ENCODE data around the gene RAB24. TPM values are rescaled to one million over a fixed set of nuclear protein-coding genes. Genes with fewer than 3 reads are reported as not detected.

RAB24 gene
- total RNA-seq, 1 donor from 2014 or later, result 22.2 TPM

DNA sequence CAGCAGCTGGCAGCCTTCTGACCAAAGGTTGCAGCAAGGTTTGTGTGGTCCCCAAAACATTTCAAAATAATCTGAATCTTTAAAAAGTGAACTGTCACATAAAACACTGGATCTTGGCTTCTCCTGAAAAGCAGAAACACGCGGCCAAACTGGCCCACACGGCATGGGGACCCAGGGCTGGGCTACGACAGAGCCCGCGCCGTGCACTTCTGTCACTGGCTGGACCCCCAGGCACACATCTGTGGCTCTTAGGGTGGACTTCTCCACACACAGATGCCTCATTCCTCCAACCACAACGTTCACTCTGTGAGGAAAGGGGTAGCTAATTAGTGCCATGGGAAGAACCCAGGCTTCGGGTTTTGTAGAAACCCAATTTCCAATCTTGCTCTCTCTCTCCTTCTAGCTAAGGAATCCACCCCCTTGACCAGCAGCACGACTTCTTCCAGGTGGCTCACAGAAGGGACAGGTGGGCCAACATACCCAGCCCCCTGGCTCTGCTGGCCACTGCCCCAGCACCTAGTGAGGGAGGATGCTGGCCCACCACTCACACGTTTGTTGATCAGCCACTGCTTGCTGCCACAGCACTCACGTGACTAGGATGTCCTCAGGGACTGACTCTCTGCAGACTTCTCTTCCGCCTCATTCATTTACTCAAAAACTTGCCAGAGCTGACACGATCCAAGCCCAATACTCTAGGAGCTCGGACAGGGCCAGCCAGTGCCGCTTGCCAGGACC lies 30.1 kb upstream of the RAB24 start:
- no peak for DNase-seq (ENCODE audit: low read depth, low spot score)

DNA sequence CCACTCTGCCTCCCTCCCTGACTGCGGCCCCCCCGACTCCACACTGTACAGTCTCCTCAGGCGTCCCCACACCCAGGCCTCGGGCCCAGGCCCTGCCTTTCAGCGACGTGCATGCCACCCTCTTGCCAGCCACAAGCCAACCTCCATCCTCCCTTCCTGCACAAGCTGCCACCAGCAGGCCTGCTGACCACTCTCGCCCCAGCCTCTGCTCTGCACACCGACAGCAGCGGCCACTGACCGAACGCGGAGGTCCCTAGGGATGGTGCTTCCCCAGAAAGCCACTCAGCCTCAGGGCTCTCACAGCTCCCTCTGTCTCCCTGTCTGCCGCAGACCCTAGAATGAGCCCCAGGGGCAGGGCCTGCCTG lies 29.4 kb upstream of the RAB24 start:
- DNase-seq (ENCODE audit: low read depth, low spot score), result no peak

DNA sequence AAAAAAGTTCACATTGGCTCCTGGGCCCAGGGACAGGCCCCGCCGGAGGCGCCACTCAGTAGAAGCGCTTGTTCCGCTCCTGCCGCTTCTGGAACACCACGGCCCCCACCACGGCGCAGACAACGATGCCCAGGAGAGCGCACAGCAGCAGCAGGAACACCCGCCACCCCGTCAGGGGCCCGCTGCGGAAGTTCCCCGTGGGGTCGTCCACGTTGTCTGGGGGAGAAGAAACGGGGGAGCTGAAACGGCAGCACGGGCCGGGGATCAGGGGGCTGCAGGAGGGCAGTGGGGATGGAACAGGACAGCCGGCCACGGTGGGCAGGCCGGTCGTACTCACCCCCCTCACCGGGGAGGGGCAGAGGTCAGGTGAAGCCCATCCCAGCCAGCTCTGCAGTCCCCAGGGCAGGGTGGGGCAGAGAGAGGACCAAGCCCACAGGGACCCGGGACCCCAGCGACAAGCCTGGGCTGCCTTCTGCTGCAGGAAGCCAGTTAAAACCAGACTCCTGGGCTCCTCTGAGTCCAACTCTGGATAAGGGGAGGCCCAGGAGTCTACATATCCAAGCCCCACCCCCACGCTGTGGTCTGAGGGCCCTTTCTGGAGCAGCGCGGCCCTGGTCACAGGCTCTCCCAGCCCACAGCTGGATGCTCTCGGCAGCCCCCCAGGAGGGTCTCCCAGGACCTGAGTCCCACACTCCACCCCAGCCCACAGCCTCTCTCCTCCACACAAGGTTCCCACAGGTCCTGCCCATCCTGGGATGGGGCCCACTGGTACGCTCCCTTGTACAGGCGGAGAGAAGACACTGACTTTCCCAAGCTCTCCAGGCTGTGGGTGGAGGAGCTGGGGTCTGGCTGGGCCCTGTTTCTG lies 28.7 kb upstream of the RAB24 start:
- DNase-seq (ENCODE audit: low read depth, low spot score), result no peak

DNA sequence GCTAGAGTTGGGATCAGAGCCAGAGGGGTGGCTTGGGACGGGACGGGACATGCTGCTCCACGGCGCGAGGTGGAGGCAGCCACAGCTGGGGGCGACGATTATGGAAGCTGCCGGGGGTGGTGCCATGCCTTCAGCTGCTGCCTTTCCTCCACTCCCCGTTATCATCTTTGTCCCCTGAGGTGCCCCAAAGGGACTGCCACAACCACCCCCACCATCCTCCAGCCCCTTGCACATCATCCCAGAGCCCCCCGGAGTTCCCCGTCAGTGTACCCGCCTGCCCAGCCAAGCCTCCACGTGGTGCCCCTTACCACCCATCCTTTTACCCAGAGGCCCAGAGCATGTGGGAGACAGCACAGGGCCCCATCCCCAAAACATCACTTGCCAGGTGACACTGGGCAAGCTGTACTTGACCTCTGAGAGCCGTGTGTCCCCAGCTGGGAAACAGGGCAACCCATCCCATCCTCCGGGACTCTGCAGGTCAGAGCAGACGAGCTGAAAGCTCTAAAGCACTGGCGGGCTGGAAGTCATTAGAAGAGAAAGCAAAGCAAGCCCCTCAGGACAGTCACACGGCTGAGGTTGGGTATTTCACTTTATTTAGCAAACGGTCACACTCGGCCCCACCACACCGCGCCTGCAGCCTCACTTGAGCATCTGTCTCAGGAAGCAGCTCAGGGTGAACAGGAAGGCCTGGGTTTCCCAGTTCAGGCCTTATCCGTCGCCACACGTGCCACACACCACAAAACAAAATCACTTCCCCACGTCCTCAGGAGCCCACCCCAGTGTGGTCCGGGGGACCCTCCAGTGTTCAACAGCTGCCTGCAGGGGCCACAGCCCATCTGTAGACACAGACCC lies 27.7 kb upstream of the RAB24 start:
- DNase-seq (ENCODE audit: low read depth, low spot score), result no peak

DNA sequence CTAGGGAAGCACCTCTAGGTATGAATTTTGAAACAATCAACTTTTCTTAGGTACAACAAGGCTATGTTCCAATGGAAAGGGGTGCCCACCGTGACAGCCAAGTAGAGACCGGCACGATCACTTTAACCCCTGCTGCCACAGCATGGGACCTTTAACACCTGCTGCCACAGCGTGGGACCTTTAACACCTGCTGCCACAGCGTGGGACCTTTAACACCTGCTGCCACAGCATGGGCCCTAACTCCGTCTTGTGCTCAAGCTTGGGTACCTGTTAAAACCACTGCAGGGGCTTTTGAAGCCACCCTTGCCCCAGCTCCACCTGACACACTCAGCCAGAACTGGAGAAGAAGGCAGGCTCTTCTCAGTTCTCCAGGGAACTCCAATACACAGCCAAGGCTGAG lies 26.4 kb upstream of the RAB24 start:
- no peak for DNase-seq (ENCODE audit: low read depth, low spot score)

DNA sequence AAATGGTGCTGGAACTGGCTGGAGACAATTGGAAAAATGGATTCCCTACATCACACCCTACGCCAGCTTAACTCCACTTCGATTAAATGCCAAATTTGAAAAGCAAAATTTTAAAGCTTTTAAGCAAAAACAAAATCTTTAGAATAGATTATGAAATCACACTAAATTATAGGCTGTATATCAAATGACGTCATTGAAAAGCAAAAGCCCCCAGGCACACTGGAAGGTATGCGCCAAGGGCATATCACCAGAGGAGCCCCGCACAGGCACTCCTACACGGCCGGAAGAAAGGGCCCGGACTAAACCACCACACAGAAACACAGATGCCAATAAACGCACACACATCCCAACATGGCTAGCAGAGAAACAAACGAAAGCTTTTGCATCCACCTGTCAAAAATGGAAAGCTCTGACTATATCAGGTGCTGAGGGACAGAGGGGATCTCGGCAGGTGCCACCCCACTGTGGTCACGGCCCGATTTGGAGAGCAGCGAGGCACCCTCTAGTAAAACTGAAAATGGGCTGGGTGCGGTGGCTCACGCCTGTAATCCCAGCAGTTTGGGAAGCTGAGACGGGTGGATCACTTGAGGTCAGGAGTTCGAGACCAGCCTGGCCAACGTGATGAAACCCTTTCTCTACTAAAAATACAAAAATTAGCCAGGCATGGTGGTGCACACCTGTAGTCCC lies 25.2 kb upstream of the RAB24 start:
- no peak for DNase-seq (ENCODE audit: low read depth, low spot score)

DNA sequence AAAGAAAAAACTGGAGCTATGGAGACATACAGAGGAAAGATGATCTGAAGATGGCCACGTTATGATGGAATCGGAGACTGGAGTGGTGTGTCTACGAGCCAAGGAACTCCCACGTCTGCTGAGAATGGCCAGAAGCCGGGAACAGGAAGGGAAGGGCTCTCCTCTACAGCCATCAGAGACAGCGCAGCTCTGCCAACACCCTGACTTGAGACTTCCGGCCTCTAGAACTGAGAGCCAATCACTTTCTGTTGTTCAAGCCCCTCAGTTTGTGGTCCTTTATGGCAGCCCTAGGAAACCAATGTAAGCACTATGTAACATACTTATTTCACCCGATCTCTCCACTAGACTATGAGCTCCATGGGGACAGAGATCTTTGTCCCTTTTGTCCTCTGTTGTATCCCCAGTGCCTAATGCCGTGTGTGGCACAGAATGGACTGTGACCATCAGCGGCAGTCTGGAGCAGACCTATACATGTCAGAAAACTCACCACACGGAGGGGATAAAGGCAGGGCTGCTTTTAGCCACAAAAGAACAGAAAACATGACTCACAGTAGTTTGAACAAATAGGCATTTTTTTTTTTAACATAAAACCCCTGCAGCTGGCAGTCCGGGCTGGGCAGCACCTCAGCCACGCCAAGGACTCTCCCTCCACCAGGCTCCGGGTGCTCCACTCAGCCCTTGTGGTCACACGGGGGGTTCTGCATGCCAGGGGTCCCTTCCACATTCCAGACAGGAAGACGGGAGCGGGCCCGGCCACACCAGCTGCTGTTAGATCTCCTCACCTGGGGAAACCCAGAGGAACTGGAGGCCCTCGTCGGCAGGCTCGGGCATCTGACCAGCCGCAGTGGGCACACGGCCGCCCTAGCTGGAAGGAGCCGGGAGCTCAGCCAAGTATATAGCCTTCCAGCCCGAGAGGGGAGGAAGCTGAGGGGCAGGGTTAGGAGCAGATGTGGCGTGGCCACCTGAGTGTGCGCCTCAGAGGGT lies 24.3 kb upstream of the RAB24 start:
- DNase-seq (ENCODE audit: low read depth, low spot score), result no peak

DNA sequence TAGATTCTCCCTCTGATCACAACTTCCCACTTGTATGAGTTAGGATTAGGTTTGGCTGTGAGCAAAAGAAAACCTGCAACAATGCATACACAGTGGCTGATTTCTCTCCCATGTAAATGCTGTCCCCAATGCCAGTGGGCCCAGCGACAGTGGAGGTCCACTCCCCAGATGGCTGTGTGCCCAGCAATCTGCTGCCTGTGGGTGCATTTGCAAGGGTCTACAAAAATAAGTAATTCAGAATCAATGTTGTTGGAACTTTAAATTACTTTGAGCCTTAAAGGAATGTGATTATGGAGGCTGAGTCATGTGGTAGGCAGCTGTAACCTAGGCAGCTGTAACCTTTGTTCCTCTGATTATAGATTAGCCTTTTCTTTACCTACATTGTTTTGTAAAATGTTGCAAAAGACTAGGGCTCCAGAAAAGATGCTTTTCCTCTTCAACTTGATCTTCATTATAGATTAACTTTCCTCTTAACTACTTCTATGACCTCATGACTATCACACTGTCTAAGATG lies 22.4 kb upstream of the RAB24 start:
- DNase-seq (ENCODE audit: low read depth, low spot score), result no peak

DNA sequence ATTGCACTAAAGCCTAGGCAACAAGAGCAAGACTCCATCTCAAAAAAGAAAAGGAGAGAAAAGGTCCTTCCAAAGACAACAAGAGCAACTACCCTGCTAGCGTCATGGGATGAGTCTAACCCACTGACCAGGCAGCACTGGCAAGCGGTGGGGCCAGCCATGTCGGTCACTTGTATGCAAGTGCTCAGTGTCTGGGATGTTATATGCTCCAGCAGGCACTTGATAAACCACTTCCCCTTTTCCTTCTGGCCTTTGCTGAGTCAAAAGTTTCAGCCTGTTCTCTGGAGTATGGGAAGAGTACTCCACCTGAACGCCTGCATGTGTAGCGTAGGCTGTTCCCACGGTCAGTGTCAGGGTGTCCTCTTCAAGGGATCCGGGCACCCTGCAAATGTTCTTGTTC lies 17.4 kb upstream of the RAB24 start:
- DNase-seq (ENCODE audit: low read depth, low spot score), result no peak

DNA sequence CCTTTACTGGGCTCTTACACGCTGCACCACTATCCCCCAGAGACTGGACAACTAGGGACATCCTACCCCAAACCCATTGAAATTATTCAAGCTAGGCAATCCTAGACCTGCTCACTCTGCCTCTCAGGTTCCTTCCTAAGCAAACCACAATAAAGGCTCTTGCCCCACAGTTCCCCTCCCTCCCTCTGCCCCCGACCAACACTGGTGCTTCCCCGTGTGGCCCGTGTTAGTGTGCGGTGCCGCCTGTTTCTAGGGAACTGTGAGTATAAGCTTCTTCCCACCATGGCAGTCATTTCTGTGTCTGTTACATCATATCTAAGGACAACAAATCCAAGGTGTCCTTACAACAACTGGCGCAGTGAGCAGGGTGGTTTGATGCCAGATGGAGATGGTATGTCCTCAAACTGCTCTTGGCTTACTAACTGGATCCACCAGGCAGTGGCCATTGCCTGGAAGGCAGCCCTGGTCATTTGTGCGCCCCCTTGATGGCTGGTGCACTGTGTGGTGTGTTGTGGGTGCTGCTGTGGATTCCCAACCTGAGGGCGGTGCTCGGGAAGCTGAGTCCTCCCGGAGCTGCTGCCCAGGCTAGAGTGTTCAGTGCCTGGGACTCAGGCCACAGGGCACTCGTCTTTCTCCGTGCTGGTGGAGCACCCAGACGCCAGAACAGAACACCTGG lies 16.5 kb upstream of the RAB24 start:
- DNase-seq (ENCODE audit: low read depth, low spot score), result no peak

DNA sequence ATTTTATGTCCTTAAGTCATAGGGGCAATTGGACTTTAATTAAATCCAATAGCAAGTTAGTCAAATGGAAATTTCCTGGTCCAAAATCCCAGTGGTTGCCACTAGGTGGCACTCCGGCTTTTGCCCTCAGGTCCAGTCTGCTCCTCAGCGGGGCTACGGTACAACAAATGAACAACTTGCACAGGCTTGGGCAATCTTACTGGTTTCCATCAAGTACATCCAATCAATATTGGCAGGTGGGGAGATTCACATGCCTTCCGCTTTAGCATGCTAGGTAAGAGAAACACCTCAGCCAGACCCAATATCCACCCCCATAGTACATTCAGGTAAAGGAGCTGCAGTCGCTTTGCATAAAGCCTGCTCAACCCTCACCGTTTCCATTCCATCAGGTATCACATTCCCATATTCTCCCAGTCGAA lies 14.4 kb upstream of the RAB24 start:
- DNase-seq (ENCODE audit: low read depth, low spot score), result no peak

DNA sequence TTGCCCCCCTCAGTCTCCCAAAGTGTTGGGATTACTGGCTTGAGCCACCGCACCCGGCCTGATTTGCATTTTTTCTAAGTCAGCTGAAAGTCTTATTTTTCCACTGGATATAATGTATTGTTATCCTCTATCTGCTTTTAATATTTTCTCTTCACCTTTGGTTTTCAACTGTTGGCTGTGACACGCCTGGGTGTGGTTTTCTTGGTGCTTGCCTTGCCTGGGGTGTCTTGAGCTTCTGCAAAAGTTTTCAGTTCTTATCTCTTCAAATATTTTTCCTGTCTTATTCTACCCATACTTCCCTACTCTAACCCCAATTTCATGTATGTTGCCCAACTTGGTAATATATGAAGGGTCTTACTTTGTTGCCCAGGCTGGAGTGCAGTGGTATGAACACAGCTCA lies 12.5 kb upstream of the RAB24 start:
- no peak for DNase-seq (ENCODE audit: low read depth, low spot score)

DNA sequence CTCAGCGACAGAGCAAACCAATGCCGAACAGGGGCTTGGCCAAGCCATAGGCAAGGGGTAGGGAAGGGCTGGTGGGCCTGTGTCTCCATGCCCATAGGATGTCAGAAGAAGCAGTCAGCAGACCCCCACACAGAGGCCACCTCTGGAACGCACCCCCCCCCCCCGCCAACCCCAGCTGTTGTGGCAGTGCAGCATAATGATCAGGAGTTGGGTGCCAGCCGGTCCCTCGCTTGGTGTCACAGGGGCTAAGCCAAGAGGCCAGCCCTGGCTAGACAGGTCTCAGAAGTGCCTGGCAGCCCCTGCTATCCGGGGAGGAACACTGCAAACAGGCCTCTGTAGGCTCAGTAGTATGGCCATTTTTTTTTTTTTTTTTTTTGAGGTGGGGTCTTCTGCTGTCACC lies 11.9 kb upstream of the RAB24 start:
- DNase-seq (ENCODE audit: low read depth, low spot score), result no peak

DNA sequence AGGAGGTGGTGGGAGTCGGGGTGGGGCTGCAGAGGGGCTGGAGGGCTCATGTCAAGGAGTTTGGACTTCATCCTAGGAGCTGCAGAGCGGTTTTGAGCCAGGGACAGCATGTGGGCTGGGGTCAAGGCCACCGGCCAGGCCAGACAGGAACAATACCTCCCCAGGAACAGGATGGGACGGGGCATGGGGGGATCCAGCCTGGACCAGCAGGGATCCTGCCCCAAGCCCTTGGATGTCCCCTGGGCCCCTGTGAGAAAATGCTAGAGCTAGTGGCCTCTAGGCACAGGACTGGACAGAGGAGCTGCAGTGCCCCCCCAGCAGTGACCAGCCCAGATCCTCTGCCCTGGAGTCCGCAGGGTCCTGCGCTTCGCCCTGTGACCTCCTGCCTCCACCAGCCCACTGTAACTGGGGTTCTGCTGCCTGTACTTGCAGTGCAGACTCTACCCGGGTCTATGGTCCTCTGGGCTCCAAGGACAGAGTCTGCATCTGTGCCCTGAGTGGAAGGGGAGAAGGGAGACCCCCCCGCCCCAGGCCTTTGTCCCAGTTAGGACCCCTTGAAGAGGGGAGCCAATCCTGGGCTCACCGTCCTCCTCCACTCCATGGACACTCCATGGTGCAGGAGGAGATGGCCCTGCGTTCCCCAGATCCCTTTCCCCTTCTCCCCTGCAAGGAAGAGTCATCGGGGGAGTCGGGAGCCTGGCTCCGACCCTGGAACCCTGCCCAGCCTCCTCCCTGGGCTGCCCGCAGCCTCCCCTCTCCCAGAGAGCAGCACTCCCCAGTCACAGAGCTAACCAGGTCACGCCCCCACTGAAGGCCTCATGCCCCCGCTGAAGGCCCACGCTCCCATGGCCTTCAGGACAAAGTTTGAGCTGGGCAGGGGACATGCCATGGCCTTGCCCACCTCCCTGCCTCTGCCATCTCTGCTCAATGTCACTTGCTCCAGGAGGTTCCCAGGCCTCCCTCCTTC lies 11.1 kb upstream of the RAB24 start:
- DNase-seq (ENCODE audit: low read depth, low spot score), result no peak

DNA sequence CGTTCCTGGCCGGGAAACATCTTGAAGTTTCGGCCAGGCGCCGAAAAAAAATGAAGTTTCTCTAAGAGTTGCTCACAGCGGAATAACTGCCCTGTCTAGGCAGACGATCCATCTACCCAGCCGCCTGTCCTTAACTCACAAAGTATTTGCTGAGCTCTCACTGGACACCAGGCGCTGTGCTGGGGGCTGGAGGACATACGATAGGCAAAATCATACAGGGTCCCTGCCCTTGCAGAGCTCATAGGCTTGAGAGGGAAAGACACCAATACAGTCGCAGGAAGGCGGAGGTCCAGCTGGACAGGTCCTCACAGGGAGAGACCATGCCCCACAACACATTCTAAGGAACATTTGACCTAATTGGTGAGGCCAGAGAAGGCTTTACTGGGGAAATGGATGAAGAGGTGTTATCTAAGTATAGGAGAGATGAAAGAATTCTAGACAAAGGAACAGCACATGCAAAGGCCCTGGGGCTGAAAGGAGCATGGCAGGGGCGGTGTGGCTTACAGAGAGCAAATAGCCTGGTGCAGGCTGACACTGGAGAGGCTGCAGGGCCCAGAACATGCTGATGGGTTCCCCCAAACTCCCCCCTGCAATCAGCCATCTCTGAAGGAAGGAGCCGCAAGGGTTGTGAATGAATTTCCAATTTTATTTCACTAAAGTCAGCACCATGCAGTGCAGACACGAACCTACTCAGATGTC lies 10.2 kb upstream of the RAB24 start:
- DNase-seq (ENCODE audit: low read depth, low spot score), result no peak

DNA sequence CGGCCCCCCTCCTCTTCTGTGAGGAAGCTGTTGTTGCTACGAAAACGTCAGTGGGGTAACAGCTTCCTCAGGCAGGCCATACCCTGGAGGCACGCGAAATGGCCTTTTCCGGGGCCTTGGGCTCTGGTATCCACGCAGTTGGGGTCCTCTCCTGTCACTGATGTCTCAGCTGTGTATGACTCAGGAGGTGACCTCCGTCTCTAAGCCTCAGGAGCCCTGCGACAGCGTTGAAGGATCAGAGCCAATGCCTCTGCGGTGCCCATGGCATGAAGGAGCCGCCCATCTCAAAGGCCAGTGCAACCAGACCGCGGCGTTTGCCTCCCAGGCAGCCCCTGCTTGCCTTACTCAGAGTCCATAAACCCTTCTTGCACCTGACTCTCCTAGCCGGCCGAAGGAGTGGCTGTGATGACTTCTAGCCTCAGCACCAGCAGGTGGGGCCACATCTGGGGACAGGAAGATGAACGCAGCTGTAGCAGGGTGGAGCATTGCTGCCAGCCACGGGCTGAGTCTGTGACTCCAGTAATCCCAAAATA lies 9.2 kb upstream of the RAB24 start:
- DNase-seq (ENCODE audit: low read depth, low spot score), result no peak
